Sigmoid colon (tissue), 7 donors: ENCODE results near the gene DUOXA1. TPM values are rescaled to one million over a fixed set of nuclear protein-coding genes. Genes with fewer than 3 reads are reported as not detected.

ENCODE experiments used
- DNase-seq: peaks from one replicate; pipeline ENCODE4 v3.0.0-alpha.2; 2019
- H3K27ac ChIP-seq, 4 donors: fragments of 200-600 bp; sonication (generic); one replicate each; pipeline ENCODE4 v1.5.1; 2016 to 2019; ENCODE audit warnings: mild to moderate bottlenecking in 1 of 4
- H3K27me3 ChIP-seq, 3 donors: fragments of 200-600 bp; sonication (generic); one replicate each; pipeline ENCODE4 v1.5.1; 2019; ENCODE audit warnings: mild to moderate bottlenecking in 1 of 3
- H3K36me3 ChIP-seq, 4 donors: fragments of 200-600 bp; sonication (generic); one replicate each; pipeline ENCODE4 v1.5.1; 2016 to 2019
- H3K4me1 ChIP-seq, 4 donors: fragments of 200-600 bp; sonication (generic); one replicate each; pipeline ENCODE4 v1.5.1; 2017 to 2019
- H3K4me3 ChIP-seq, 4 donors: fragments of 200-600 bp; sonication (generic); one replicate each; pipeline ENCODE4 v1.5.1; 2017 to 2019; ENCODE audit warnings: mild to moderate bottlenecking in 2 of 4, moderate library complexity in 1 of 4
- H3K9me3 ChIP-seq, 4 donors: fragments of 200-600 bp in 3 of 4; sonication (generic) in 3 of 4; one replicate each; pipeline versions ENCODE4 v1.5.1 to v1.6.1; 2013 to 2019
- EP300 ChIP-seq, 4 donors: sonication (generic); formaldehyde crosslinking; IDR thresholded peaks; one replicate each; pipeline ENCODE4 v1.6.1; 2017; ENCODE audit warnings: antibody characterized with exemption in 4 of 4
- POLR2A ChIP-seq, 2 donors: fragments of 450-650 bp; IDR thresholded peaks; one replicate each; pipeline ENCODE4 v1.6.1; 2016; ENCODE audit warnings: antibody characterized with exemption in 2 of 2, mild to moderate bottlenecking in 2 of 2, moderate library complexity in 2 of 2
- POLR2AphosphoS5 ChIP-seq, 4 donors: sonication (generic); formaldehyde crosslinking; IDR thresholded peaks; one replicate each; pipeline ENCODE4 v1.6.1; 2017; ENCODE audit warnings: antibody characterized with exemption in 4 of 4
- WGBS, 2 donors: extraction: QIAGEN DNeasy Blood & Tissue Kit; methylation state at CpG; one replicate each; pipeline ENCODE4 v1.1.7; 2013; 5-methylcytosine and 5-hydroxymethylcytosine counted together
- intact Hi-C: fragments of 100-400 bp; cut with DNase I; formaldehyde crosslinking; loops from one replicate; pipeline ENCODE4 v1.15.1; 2023
- polyA plus RNA-seq, 3 donors: library from polyadenylated mRNA; stranded (reverse); fragments of 200-250 nt; gene quantifications; one replicate each; pipeline ENCODE4 v1.2.3, GENCODE V29; 2013
- total RNA-seq, 4 donors: library from RNA; depleted of rRNA; stranded (reverse); fragments of >200 nt; gene quantifications; one replicate each; pipeline ENCODE4 v1.1.0, GENCODE V29; 2016
- TF ChIP-seq, protein P1 (sequence below), 4 experiments: fragments of 450-650 bp in 3 of 4; fragments of 200-600 bp in 1 of 4; IDR thresholded peaks; one replicate each; pipeline ENCODE4 v1.5.1; 2016 to 2019; ENCODE audit warnings: antibody characterized with exemption in 4 of 4, mild to moderate bottlenecking in 3 of 4, moderate library complexity in 2 of 4
- donor health status: healthy with polysubstance abuse.
- donor health status: Bipolar disorder and iron deficiency.
- donor health status: healthy.

Gene DUOXA1
- total and polyA plus RNA-seq, 7 donors, result 0.36 to 3.1 (median 1.7) TPM; not detected in 2

DNA sequence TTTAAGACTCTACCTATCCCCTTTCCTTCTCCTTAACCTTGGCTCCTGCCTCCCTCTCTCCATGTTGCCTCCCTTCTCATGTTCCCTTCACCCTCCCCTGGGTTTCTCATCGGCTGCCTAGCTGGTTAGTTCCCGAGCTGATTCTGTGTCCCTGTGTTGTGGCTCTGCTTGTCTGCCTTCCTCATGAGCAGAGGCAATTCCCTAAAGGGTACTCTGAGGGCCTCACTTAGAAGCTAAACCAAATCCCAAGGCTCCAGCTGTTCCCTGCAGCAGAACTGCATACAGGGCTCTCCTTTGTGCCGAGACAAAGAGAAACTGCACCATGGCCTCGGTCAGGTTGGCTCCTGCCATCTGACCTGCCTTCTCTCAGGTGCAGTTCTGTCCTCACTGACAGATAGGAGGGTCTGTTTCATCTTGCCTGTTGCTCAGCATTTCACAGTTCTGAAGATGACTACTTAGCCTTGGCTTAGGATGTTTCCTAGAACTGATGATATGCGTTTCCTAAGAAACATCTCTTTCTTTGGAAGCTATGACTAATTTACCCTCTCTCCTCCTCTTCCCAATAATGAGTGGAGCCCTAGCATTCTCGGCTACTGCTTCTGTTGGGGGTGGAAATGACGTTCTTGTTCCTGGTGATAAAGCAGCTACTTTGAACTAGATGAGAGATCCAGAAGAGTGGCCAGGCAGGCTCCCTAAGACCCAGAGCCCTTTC is 27.2 kb upstream of the DUOXA1 start:
- intact Hi-C loops, result no loop called here
- no peak for DNase-seq
- Histone ChIP-seq H3K36me3 (peaks cover 0 to 4% (median 0%) of the 10 kb centered on the region in 4 donors), H3K27me3 (no peaks in the 10 kb centered on the region), H3K4me3 (no peak overlapping the region), H3K4me1 (no peaks in the 10 kb centered on the region), H3K9me3 (no peaks in the 10 kb centered on the region), H3K27ac (no peak overlapping the region)
- TF ChIP-seq, protein P1, sequence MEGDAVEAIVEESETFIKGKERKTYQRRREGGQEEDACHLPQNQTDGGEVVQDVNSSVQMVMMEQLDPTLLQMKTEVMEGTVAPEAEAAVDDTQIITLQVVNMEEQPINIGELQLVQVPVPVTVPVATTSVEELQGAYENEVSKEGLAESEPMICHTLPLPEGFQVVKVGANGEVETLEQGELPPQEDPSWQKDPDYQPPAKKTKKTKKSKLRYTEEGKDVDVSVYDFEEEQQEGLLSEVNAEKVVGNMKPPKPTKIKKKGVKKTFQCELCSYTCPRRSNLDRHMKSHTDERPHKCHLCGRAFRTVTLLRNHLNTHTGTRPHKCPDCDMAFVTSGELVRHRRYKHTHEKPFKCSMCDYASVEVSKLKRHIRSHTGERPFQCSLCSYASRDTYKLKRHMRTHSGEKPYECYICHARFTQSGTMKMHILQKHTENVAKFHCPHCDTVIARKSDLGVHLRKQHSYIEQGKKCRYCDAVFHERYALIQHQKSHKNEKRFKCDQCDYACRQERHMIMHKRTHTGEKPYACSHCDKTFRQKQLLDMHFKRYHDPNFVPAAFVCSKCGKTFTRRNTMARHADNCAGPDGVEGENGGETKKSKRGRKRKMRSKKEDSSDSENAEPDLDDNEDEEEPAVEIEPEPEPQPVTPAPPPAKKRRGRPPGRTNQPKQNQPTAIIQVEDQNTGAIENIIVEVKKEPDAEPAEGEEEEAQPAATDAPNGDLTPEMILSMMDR (IDR thresholded peaks at IDR 0.05), result no peak
- TF ChIP-seq POLR2A (IDR thresholded peaks at IDR 0.05), result no peak
- no peak for TF ChIP-seq POLR2AphosphoS5 (IDR thresholded peaks at IDR 0.05)
- no peak for TF ChIP-seq EP300 (IDR thresholded peaks at IDR 0.05)
- WGBS, 2 donors, result 85 to 90% methylated on average over 7 of the region's 7 CpGs

DNA sequence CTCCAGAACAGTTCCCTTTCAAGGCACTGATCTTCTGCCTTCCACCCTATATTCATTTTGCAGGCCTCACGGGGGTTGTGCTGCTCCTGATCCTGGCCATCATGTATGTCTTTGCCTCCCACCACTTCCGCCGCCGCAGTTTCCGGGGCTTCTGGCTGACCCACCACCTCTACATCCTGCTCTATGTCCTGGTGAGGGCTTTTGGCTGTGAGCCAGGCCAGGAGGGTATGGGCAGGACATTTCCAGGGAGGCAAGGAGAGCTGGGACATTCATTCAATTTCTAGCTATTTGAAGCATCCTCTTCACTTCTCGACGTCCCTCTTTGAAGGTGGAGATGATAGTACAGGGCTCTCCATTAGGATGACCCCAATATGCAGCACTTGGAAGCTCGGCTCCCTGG is 26.1 kb upstream of the DUOXA1 start:
- WGBS, 2 donors, result 88 to 95% methylated on average over 8 of the region's 8 CpGs
- intact Hi-C loops, result no loop called here
- TF ChIP-seq, protein P1 (IDR thresholded peaks at IDR 0.05), result no peak
- TF ChIP-seq EP300 (IDR thresholded peaks at IDR 0.05) (no peak), POLR2AphosphoS5 (IDR thresholded peaks at IDR 0.05) (no peak), POLR2A (IDR thresholded peaks at IDR 0.05) (no peak)

DNA sequence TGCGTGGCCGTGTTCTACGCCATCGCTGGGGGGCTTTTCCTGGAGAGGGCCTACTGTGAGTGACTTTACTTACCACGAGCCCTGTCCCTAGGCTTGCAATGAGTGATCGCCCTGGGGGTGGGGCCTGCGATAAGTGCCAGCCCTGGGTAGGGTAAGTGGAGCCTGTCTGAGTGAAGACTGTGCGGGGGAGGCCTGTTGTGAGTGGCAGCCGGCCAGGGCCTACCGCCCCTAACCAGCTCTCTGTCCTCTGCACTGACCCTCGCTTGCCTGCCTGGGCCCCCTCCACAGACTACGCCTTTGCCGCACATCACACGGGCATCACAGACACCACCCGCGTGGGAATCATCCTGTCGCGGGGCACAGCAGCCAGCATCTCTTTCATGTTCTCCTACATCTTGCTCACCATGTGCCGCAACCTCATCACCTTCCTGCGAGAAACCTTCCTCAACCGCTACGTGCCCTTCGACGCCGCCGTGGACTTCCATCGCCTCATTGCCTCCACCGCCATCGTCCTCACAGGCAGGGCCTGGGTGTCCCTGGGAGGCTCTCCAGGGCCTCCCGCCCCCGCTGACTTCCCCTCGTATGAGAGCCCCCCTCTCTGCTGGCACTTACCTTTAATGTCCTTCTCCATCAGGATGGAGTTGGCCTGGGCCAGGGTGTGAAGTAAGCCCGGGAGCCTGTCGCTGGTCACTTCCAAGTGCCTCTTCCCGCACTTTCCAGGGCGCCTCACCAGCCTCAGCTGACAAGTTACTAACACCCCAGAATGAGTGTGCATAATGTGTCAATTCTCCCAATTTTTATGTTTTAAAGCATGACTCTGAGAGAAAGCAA is 22.5 kb upstream of the DUOXA1 start:
- H3K27me3 ChIP-seq, result no peaks in the 10 kb centered on the region
- TF ChIP-seq POLR2A (IDR thresholded peaks at IDR 0.05), result no peak
- no peak for TF ChIP-seq EP300 (IDR thresholded peaks at IDR 0.05)
- TF ChIP-seq, protein P1 (IDR thresholded peaks at IDR 0.05), result no peak
- TF ChIP-seq POLR2AphosphoS5 (IDR thresholded peaks at IDR 0.05), result no peak
- no peak overlapping the region for H3K4me3 ChIP-seq
- WGBS, 2 donors, result 96% methylated on average over 36 of the region's 36 CpGs
- no peak for DNase-seq
- H3K4me1 ChIP-seq, result no peaks in the 10 kb centered on the region
- peaks cover 0 to 7% (median 0%) of the 10 kb centered on the region in 4 donors for H3K36me3 ChIP-seq
- intact Hi-C loops, result no loop called here
- H3K27ac ChIP-seq, result no peak overlapping the region
- no peaks in the 10 kb centered on the region for H3K9me3 ChIP-seq

More for the DNA sequence above, 26.1 kb upstream of the DUOXA1 start:
- Histone ChIP-seq H3K9me3 (no peaks in the 10 kb centered on the region), H3K4me1 (no peaks in the 10 kb centered on the region), H3K27me3 (no peaks in the 10 kb centered on the region), H3K36me3 (peaks cover 0 to 7% (median 0%) of the 10 kb centered on the region in 4 donors), H3K27ac (no peak overlapping the region), H3K4me3 (no peak overlapping the region)
- no peak for DNase-seq

DNA sequence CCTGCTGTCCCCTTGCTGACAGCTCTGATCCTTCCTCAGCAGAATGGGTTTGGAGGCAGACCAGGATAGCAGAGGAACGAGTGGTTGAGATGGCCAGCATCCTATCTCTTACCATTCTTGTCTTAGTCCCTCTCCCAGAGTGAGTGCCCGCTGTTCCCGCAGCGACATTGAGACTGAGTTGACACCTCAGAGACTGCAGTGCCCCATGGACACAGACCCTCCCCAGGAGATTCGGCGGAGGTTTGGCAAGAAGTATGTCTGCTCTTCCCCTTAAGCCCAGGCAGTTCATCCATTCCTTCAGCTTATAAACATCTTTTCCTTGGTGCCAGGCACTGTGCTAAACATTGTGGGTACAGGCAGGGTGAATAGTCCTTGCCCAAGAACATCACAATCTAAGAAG is 21.3 kb upstream of the DUOXA1 start:
- H3K9me3 ChIP-seq, result no peaks in the 10 kb centered on the region
- no peaks in the 10 kb centered on the region for H3K4me1 ChIP-seq
- WGBS, 2 donors, result 97 to 98% methylated on average over 6 of the region's 6 CpGs
- peaks cover 0 to 7% (median 0%) of the 10 kb centered on the region in 4 donors for H3K36me3 ChIP-seq
- H3K27ac ChIP-seq, result no peak overlapping the region
- TF ChIP-seq EP300 (IDR thresholded peaks at IDR 0.05) (no peak), POLR2A (IDR thresholded peaks at IDR 0.05) (no peak)
- TF ChIP-seq, protein P1 (IDR thresholded peaks at IDR 0.05), result no peak
- DNase-seq, result no peak
- no peak overlapping the region for H3K4me3 ChIP-seq
- intact Hi-C loops, result no loop called here
- H3K27me3 ChIP-seq, result no peaks in the 10 kb centered on the region
